ENCODE data around the gene H2AZ1. TPM values are rescaled to one million over a fixed set of nuclear protein-coding genes. Genes with fewer than 3 reads are reported as not detected.

Gene H2AZ1
- total RNA-seq, 1 donor from 2014 or later = 423 TPM

DNA sequence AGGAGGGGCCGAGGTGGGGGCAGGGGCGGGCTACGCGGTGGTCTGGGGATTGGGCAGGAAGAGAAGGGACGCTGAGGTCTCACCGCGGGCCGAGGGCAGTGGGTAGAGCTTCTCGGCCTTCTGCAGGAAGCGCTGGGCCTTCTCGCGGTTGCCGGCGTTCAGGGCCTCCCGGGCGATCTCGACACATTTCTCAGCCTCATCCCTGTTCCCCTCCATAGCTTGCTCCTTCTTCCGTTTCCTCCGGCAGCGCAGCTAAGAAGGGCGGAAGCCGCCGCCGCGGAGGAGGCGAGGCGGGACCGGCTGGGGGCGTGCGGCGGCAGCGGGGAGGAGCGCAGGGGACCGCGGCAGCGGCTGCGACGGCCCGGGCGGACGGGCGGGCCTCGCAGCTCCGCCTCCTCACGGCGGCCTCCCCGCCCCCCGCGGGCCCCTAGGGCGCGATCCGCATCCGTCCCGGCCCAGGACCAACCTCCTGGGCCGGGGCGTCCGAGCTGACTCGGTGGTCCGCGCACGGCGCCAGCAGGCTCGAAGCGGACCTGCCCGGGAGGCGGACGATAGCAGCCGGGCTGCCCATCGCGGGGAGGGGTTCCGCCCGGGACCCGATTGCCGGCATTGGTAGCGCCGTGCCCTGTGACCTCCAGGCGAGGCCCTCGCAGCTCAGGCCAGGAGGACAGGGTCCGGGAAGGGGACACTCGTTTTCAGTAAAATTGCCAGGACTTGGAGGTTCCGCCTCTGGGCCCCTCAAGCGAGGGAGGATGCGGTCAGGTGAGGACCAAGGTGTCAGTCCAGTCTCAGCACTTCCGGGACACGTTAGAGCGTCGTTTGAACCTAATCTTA is 3.5 kb downstream of the H2AZ1 start, which contains the start of gene DNAJB14:
TSS of gene DNAJB14 (minus strand) at position 263 of the 834 bp plus-strand sequence. CDS start at position 216, 47 bp downstream.
- intact Hi-C loops (cut with micrococcal nuclease) = loop anchor here (1.0 to 5.0 kb wide), 5 partner anchors 25 to 1804 kb away; partner anchors contain the start of genes RAP1GDS1 and STPG2

DNA sequence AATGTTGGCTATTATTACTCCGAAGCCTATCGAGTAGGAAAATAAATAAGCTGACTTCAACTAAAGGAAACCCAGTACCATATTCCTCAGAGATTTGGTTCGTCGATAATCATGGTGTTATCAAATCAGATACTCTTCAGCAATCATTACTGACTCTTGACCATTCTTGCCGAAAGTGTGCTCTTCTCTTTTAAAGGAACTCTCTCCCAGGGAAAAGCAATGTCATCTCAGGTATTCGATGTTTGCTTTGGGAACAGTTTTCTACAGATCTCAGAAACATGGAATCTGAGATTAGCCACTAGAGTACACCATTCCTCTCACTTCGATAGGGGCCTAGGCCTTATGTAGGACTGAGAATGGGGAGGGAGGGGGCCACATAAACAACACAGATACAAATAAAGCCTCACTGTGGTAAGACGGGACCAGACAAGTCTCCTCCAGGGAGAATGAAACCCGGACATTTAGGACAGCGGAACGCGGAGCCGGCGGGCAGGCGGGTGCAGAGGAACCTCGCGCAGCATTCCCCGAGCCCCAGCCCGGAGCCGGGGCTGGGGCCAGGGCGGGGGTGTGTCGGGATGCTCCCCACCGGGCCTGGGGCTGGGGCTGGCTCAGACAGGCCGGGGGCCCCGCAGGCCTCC is 4.2 kb downstream of the H2AZ1 start:
- intact Hi-C loops (cut with micrococcal nuclease) = loop anchor here (1.0 to 5.0 kb wide), 5 partner anchors 25 to 1803 kb away; partner anchors contain the start of genes RAP1GDS1 and STPG2

DNA sequence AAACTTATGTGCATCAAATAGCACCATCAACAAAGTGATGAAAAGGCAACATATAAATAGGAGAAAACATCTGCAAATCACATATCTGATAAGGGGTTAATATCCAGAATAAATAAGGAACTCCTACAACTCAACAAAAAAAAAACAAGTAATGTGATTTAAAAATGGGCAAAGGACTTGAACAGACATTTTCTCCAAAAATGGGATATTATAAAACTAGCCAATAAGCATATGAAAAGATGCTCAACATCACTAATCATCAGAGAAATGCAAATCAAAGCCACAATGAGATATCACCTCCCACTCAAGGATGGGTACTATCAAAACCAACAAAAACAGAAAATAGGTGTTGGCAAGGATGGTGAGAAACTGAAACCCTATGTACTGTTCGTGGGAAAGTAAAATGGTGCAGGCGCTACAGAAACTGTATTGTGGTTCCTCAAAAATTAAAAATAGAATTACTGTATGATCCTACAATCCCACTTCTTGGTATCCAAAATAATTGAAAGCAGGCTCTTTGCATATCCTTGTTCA is 6.1 kb downstream of the H2AZ1 start:
- intact Hi-C loops (cut with micrococcal nuclease) = loop anchor here (1.0 to 5.0 kb wide), 3 partner anchors 13 to 1583 kb away; no protein-coding TSS in a partner anchor

DNA sequence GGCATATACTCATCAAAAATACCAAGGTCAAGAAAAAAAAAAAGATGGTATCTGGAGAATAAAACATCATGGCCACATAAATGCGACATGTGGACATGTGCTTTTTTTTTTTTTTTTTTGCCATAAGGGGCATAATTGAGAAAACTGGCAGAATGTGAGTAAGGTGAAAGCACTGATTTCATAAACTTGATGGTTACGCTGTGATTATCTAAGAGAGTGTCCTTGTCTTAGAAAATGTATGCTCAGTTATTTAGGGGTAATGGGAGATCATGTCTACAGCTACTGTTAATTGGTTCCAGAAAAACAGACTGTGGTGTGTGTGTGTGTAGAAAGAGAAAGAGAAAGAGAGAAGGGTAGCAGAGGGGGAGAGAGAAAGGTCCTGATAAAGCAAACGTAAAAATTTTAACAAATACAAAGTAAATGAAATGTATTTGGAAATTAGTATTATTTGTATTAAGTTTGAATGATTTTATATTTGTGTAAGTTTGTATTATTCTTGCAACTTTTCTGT is 11.8 kb downstream of the H2AZ1 start:
- intact Hi-C loops (cut with micrococcal nuclease) = no loop called here

DNA sequence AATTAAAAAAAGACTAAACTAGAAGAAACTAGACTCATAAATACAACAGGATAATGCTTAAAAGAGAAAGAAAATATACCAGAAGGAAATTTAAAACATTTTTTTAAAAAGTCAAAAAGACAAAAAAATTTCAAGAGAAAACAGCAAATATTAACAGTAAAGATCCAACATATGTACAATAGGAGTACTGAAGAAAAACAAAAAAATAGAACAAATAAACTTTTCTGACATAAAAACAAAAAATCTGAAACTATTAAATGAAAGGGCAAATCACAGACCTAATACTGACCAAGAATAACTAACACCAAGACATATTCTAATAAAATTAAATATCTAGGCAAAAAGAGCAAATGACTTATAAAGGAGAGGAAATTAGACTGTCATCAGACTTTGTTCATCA is 15.2 kb downstream of the H2AZ1 start:
- intact Hi-C loops (cut with micrococcal nuclease) = loop anchor here (2.0 kb wide), 1 partner anchor 14 kb away; no protein-coding TSS in a partner anchor

DNA sequence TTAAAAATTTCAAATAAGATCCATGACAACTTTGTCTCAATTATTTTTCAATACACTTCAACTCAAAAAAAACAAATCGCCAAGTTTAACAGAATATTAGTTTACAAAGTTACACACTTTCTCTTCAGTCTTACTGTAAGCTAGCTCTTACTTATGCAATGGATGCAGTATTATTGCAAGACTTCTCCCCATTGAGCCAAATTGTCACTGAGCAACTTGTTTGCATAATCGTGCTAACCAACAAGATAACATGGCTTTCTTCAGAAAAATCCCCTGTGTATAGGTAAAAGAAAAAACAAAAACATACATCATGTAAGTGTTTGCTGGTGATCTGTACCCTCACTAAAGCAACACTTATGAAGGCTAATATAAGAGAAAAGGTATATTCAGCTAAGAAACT is 22.5 kb downstream of the H2AZ1 start:
- intact Hi-C loops (cut with micrococcal nuclease) = loop anchor here (2.0 kb wide), 1 partner anchor 15 kb away; no protein-coding TSS in a partner anchor

DNA sequence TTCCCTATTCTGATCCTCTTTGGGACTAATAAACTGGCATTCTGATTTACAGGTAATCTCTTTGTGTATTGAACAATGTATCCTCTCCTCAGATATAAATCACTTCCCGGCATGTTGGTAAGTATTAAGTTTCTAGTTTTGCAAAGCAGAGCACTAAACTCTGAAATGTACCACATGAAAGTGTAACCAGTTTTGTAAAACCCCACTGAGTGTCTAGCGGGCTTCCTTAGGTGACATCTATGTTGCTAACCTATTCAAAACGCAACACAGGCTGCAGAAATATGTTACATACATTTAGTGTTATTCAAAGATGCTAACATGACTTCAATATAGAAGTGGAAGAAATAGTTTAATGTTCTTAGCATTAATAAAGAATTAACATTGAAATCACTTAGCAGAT is 28.9 kb downstream of the H2AZ1 start:
- intact Hi-C loops (cut with micrococcal nuclease) = loop anchor here (1.0 to 2.0 kb wide), 2 partner anchors 14 to 25 kb away; partner anchors contain the start of gene DNAJB14

DNA sequence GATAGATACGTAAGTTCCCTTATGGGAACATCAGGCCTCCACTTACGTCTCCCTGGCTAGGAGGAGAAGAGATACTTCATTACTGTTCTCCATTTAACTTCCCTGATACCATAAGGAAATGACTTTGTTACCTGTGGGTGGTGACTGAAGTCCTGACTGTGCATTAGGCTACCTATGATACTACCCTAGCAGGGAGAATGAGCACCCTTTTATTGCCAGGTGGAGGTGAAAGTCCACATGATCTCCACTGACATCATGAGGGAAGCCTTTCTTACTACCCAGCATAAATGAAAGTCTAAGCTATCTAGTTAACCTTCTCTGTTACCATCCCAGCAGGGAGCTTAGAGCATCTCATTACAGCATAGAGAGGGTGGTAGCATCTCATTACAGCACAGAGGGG is 31.4 kb downstream of the H2AZ1 start:
- intact Hi-C loops (cut with micrococcal nuclease) = no loop called here

DNA sequence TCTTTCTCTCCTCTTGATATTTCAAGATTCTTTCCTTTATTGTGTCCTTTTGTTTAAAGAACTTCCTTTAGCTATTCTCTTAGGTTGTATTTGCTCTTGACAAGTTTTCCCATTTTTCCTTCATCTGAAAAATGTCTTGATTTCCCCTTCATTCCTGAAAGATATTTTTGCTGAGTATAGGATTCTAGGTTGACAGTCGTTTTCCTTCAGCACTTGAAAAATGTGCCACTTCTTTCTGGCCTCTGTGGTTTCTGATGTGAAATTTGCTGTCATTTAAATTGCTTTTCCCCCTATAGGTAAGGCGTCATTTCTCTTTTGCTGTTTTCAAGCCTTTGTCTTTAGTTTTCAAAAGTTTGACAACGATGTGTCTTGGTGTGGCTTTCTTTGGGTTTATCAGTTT is 32.5 kb downstream of the H2AZ1 start:
- intact Hi-C loops (cut with micrococcal nuclease) = no loop called here

DNA sequence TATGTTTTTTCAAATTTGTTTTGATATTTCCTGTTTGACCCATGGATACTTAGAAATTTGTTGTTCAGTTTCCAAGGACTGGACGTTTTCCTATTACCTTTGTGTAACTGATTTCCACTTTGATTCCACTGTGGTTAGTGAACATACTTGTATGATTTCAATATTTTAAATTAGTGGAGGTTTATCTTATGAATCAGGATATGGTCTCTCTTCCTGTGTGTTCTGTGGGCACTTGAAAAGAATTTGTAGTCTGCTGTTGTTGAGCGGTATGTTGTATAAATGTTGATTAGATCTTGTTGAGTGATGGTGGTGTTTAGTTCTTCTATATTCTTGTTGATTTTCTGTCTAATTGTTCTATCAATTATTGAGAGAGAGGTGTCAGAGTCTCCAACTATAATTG is 34.6 kb downstream of the H2AZ1 start:
- intact Hi-C loops (cut with micrococcal nuclease) = no loop called here

Other genes with a start within 250 kb of the H2AZ1 start
- 51.4 and 52.6 TPM in 2 replicates for gene DAPP1, start 133.4 kb downstream of the H2AZ1 start, total RNA-seq
- gene LAMTOR3, start 55.8 kb downstream of the H2AZ1 start, total RNA-seq = 32.7 and 36.1 TPM in 2 replicates
- gene DNAJB14, start 3.7 kb downstream of the H2AZ1 start, total RNA-seq = 57.0 and 61.9 TPM in 2 replicates
- 2.0 and 2.4 TPM in 2 replicates for gene DDIT4L, start 240.2 kb upstream of the H2AZ1 start, total RNA-seq

Measured in T-helper 1 cell treated with Interleukin-12 subunit alpha and Interleukin-12 subunit beta and Interleukin-4 antibody, amounts not matched to agents 30 ng/mL and 1 ng/mL, for 36 hours (primary cell).